Stimulated activated CD4-positive, alpha-beta T cell treated with anti-CD3 and anti-CD28 coated beads, Interleukin-4, amount 100 ng/mL, for 1 hour (primary cell): Measurements from ENCODE around the gene ADGRL1.

Experiments used
- DNase-seq: peaks from one replicate; pipeline ENCODE4 v3.0.0-alpha.2; 2020

The ADGRL1 gene

DNA sequence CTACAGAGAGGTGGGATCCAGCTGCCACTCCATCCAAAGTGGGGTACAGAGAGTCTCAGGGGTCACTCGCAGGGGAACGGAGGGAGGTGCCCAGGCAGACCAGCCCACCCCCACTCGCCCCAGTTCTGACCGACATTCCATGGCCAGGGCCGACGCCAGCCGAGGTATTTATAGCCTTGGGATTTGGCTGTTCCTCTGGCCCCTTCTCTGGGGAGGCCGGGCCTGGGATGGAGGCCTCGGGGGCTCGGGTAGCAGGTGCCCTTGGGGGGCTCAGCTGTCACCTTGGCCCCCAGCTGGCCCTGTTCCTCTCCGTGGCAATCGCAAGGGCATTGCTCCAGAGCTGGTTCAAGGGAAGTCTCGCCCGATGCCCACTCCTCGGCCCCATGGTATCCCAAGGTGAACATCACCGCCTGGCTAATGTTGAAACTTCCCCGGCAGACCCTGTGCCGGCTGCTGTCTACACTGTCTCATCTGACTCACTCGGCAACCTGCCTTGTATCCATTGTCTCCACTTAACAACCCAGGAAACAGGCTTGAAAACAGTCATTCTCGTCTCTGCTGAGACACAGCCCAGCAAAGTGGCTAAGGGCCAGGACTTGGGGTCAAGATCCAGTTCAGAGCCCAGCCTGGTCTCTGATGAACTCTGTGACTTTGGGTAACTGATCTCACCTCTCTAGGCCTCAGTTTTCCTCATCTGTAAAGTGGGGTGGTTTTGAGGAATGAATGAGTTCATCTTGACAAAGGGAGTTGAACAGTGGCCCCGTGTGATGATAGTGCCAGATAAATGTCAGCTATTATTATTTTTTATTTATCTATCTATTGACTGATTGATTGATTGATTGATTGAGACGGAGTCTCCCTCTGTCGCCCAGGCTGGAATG is 98.1 kb downstream of the ADGRL1 start:
- no peak for DNase-seq

DNA sequence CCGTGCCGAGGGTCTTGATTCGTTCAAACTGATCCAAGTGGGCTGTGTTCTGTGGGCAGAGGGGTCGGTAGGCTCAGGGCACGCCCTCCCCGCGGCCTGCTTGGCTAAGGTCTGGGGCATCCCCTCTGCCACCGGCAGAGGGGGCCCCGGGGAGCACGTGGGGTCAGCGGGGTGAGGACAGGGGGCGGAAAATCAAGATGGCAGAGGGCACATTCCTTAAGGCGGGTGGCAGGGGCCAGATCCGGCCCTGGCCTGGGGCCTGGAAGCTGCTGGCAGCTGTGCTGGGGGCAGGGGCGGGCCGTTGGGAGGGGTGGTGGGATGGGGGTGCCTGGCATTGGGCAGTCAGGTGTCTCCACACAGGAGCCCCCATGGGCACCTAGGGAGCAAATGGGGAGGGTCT is 99.1 kb downstream of the ADGRL1 start:
- no peak for DNase-seq

DNA sequence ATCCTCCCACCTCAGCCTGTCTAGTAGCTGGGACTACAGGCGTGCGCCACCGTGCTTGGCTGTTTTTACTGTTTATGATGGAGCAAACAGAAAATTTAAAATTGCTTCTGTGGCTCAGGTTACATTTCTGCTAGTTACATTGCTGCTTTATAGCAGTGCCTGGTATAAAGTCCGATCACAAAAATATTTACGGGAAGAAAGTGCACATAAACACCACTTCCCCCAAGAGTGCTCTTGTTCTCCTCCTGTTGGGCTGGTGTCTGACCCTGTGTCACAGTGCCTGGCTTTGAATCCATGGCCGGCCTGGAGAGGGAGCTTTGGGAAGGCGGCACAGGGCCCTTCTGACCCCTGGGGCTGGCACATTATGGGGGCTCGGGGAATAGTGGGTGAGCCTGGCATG is 100.3 kb downstream of the ADGRL1 start:
- no peak for DNase-seq

DNA sequence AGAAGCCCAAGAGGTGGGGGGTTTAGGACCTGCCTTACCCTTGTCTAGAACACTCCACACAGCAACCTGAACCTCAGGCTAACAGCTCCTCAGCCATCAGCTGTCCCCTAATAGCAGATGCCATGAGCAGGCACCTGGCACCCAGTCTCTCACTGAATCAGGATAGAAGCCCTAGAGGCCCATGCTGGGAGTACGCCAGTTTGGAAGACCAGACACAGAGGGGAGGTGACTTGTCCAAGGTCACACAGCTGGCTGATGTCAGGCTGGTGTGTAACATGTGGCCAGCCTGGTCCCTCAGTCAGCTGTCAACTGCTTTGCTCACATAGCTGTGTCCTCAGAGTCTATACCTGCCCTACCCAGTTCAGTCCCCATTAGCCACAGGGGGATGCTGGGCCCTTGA is 102.7 kb downstream of the ADGRL1 start:
- no peak for DNase-seq

DNA sequence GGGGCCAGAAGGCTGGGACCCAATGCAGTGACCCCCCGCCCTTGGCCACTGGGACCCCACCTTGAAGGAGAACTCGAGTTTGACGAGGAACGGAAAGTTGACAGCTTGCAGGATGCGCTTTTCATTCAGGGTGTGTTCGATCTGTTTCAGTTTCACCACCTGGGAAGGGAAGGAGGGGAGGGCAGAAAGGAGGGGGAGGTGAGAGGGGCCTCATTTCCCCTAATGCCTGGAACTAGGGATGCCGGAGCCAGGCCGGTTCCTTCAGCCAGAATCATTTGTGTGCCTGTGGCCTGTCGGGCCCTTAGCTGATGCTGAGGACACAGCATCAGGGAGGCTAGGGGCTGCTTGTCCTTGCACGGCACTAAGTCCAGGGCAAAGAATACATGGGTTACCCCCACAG is 103.2 kb downstream of the ADGRL1 start:
- no peak for DNase-seq

DNA sequence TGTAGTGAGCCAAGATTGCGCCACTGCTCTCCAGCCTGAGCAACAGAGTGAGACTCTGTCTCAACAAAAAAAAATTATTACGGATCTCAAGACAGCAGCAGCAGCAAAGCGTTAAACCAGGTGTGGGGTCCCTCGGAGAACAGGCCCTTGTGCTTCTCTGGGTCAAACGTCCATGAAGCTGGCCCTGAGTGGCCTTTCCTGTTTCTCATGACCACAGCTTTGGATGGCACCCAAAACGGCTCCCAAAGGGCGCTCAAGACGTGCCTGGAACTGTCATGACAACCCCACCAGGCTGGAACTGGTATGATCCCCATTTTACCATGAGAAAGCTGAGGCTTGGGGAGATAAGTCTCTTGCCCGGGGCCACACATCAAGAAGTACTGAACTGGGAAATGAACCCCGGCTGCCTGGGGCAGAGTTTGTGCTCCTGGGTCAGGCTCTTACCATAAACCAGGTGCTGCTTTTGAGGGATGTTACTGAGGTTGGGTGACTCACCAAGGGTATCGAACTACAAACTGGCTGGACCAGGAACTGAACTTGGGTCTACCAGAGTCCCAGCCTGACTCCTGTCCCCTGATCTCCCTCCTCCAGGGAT is 103.8 kb downstream of the ADGRL1 start:
- no peak for DNase-seq

DNA sequence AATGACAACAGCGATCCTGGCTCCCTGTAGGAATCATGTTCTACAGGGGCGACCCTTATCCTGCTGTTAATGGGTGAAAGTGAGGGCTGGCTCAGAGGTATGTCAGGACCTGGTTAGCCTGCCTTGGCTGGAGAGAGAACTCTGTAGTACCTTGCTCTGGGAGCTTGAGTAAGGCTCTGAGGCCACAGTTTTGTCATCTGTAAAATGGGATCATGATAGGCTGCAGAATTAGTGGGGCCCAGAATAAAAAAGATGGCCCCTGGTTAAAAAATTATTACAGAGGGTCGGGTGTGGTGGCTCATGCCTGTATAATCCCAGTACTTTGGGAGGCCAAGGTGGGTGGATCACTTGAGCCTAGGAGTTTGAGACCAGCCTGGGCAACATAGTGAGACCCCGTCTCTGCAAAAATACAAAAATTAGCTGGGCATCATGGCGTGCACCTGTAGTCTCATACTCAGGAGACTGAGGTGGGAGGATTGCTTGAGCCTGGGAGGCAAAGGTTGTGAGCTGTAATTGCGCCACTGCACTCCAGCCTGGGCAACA is 104.9 kb downstream of the ADGRL1 start:
- DNase-seq = no peak
